ENCODE results near the gene GPR160. TPM values are rescaled to one million over a fixed set of nuclear protein-coding genes. Genes with fewer than 3 reads are reported as not detected.

The GPR160 gene
- total RNA-seq, 2 experiments from 2014 or later: 90.5 to 117 TPM

- CTCF ChIA-PET (ENCODE audit: unreplicated experiment): interaction anchor here (0.7 kb wide), 1 partner anchor 8 kb away, joined by 3 read pairs; no protein-coding TSS in a partner anchor
- Histone ChIP-seq H3K4me2 (ENCODE audit: low read length) (no peak overlapping the region), H3K9me2 (ENCODE audit: insufficient read depth, low read length) (no peaks in the 10 kb centered on the region), H4K20me1 (ENCODE audit: insufficient read depth, low read length) (no peaks in the 10 kb centered on the region), H3K36me3 (ENCODE audit: insufficient read depth, low read length) (peaks cover 47% of the 10 kb centered on the region), H3K27ac (ENCODE audit: low read depth, low read length, poor library complexity, severe bottlenecking) (no peak overlapping the region), H3K9me3 (ENCODE audit: low read length) (peaks cover 10% of the 10 kb centered on the region; the same call in 1 of the 2 replicates), H3K4me3 (ENCODE audit: low read depth, low read length, poor library complexity, severe bottlenecking) (no peak overlapping the region), H3K79me2 (ENCODE audit: insufficient read depth, low read depth, low read length) (peaks cover 87% of the 10 kb centered on the region), H2AFZ (ENCODE audit: low read length) (no peak overlapping the region), H3K4me1 (ENCODE audit: insufficient read depth, low read length, poor library complexity, severe bottlenecking) (peaks cover 70% of the 10 kb centered on the region)
- no TSS peak for BruUV-seq (replicated peaks)
- no peak for TF ChIP-seq CTCF (conservative IDR thresholded peaks at IDR 0.05; ENCODE audit: low read length)
- no peak for TF ChIP-seq EZH2phosphoT487 (IDR thresholded peaks at IDR 0.05; ENCODE audit: borderline replicate concordance, low read depth, low read length)
- POLR2A ChIA-PET: interaction anchor here (0.6 to 8.3 kb wide), 13 partner anchors 7 to 210 kb away, joined by 3 to 143 read pairs (median 4); partner anchors contain the start of gene SEC62
- intact Hi-C loops (cut with micrococcal nuclease; ENCODE audit: unreplicated experiment): no loop called here
- DNase-seq (ENCODE audit: low spot score): no peak
Observed at GRCh38 chr3:170052398-170052797, 14.6 kb downstream of the GPR160 start.

- ChIA-PET POLR2A (interaction anchor here (0.6 to 8.3 kb wide), 18 partner anchors 9 to 308 kb away, joined by 3 to 143 read pairs (median 4); partner anchors contain the start of genes GPR160 and SEC62), CTCF (ENCODE audit: unreplicated experiment) (interaction anchor here (0.6 to 1.5 kb wide), 4 partner anchors 9 to 17 kb away, joined by 3 to 7 read pairs (median 4); partner anchors contain the start of gene GPR160)
- peaks cover 32% of the 10 kb centered on the region for H3K36me3 ChIP-seq (ENCODE audit: insufficient read depth, low read length)
- peaks cover 74% of the 10 kb centered on the region for H3K4me1 ChIP-seq (ENCODE audit: insufficient read depth, low read length, poor library complexity, severe bottlenecking)
- H3K27ac ChIP-seq (ENCODE audit: low read depth, low read length, poor library complexity, severe bottlenecking): peak overlapping the region; percentile 98
- DNase-seq (ENCODE audit: low spot score): peak; percentile 79
- no peak overlapping the region for H3K4me3 ChIP-seq (ENCODE audit: low read depth, low read length, poor library complexity, severe bottlenecking)
- peaks cover 88% of the 10 kb centered on the region for H3K79me2 ChIP-seq (ENCODE audit: insufficient read depth, low read depth, low read length)
- H2AFZ ChIP-seq (ENCODE audit: low read length): no peak overlapping the region
- no peaks in the 10 kb centered on the region for H4K20me1 ChIP-seq (ENCODE audit: insufficient read depth, low read length)
- no peaks in the 10 kb centered on the region for H3K9me2 ChIP-seq (ENCODE audit: insufficient read depth, low read length)
- H3K9me3 ChIP-seq (ENCODE audit: low read length): peaks cover 10% of the 10 kb centered on the region; the same call in 1 of the 2 replicates
- TF ChIP-seq EZH2phosphoT487 (IDR thresholded peaks at IDR 0.05; ENCODE audit: borderline replicate concordance, low read depth, low read length) (no peak), CTCF (conservative IDR thresholded peaks at IDR 0.05; ENCODE audit: low read length) (peak; percentile 88)
- no TSS peak for BruUV-seq (replicated peaks)
- peak overlapping the region; percentile 94 for H3K4me2 ChIP-seq (ENCODE audit: low read length)
- intact Hi-C loops (cut with micrococcal nuclease; ENCODE audit: unreplicated experiment): loop anchor here (1.0 to 2.0 kb wide), 7 partner anchors 17 to 281 kb away; partner anchors contain the start of genes GPR160, MYNN and SEC62
Observed at GRCh38 chr3:170054204-170054603, 16.4 kb downstream of the GPR160 start.

GRCh38 chr3:170055209-170055608, 17.4 kb downstream of the GPR160 start:
- DNase-seq (ENCODE audit: low spot score): peak; percentile 47
- ChIA-PET CTCF (ENCODE audit: unreplicated experiment) (interaction anchor here (0.6 kb wide), 1 partner anchor 859 kb away, joined by 4 read pairs; no protein-coding TSS in a partner anchor), POLR2A (interaction anchor here (0.7 to 8.3 kb wide), 13 partner anchors 10 to 336 kb away, joined by 3 to 143 read pairs (median 5); partner anchors contain the start of genes GPR160 and SEC62)
- no peak for TF ChIP-seq CTCF (conservative IDR thresholded peaks at IDR 0.05; ENCODE audit: low read length)
- Histone ChIP-seq H3K27ac (ENCODE audit: low read depth, low read length, poor library complexity, severe bottlenecking) (peak overlapping the region; percentile 98), H3K4me2 (ENCODE audit: low read length) (peak overlapping the region; percentile 94), H3K9me2 (ENCODE audit: insufficient read depth, low read length) (no peaks in the 10 kb centered on the region), H3K9me3 (ENCODE audit: low read length) (peaks cover 10% of the 10 kb centered on the region; the same call in 1 of the 2 replicates), H3K79me2 (ENCODE audit: insufficient read depth, low read depth, low read length) (peaks cover 90% of the 10 kb centered on the region), H4K20me1 (ENCODE audit: insufficient read depth, low read length) (no peaks in the 10 kb centered on the region), H3K4me3 (ENCODE audit: low read depth, low read length, poor library complexity, severe bottlenecking) (peak overlapping the region; percentile 66), H3K4me1 (ENCODE audit: insufficient read depth, low read length, poor library complexity, severe bottlenecking) (peaks cover 75% of the 10 kb centered on the region), H3K36me3 (ENCODE audit: insufficient read depth, low read length) (peaks cover 30% of the 10 kb centered on the region), H2AFZ (ENCODE audit: low read length) (peak overlapping the region; percentile 26; the same call in 1 of the 2 replicates)
- intact Hi-C loops (cut with micrococcal nuclease; ENCODE audit: unreplicated experiment): loop anchor here (1.0 to 2.0 kb wide), 7 partner anchors 10 to 282 kb away; partner anchors contain the start of genes MYNN and SEC62
- BruUV-seq (replicated peaks): no TSS peak
